ENCODE measurements around the gene LMO2.

- TF ChIP-seq PATZ1 (CRISPR knock-in tag; IDR thresholded peaks at IDR 0.05; ENCODE audit: borderline replicate concordance): no peak
- no peak for TF ChIP-seq ZFP3 (CRISPR knock-in tag; IDR thresholded peaks at IDR 0.05)
- no peak for TF ChIP-seq ESRRG (CRISPR knock-in tag; IDR thresholded peaks at IDR 0.05)
Measured at GRCh38 chr11:33874910-33875490, 16.9 kb downstream of the LMO2 start.
